ENCODE data around the gene COBLL1. TPM values are rescaled to one million over a fixed set of nuclear protein-coding genes. Genes with fewer than 3 reads are reported as not detected.

The COBLL1 gene
- total RNA-seq, 1 donor from 2014 or later = 1.0 TPM

DNA sequence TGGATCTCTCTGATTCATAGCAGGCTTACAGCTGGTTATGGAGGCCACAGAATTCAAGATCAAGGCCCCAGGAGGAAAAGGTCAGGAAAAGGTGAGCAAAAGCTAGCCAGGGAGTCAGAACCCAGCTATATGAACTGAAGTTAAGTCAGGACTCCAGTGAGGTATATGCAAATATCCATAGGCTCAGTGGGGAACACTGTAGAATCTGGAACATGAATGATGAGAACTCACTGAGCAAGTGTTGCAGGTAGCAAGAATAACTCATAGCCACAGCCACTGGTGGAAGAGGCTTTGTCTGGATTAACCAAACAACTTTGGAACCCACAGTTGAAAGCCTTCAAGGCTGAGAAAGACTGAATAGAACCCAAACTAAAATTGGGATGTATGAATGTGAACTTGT lies 24.7 kb downstream of the COBLL1 start:
- Histone ChIP-seq H2AFZ (replicated peaks) (no peak overlapping the region), H3K4me2 (no peak overlapping the region), H3K36me3 (no peaks in the 10 kb centered on the region), H3F3A (ENCODE audit: low read depth) (peaks cover 7% of the 10 kb centered on the region), H3K27me3 (no peaks in the 10 kb centered on the region), H3K9ac (no peak overlapping the region), H4K20me1 (ENCODE audit: low read depth) (no peaks in the 10 kb centered on the region), H3K27ac (no peak overlapping the region), H3K4me1 (no peaks in the 10 kb centered on the region), H3K9me3 (ENCODE audit: low read depth) (no peaks in the 10 kb centered on the region), H3K4me3 (no peak overlapping the region), H3K79me2 (ENCODE audit: low read depth) (no peaks in the 10 kb centered on the region)
- H3K4me1 Mint-ChIP-seq = no peaks in the 10 kb centered on the region
- no peak overlapping the region for H3K27ac Mint-ChIP-seq
- H3K36me3 Mint-ChIP-seq = no peaks in the 10 kb centered on the region
- no peaks in the 10 kb centered on the region for H3K27me3 Mint-ChIP-seq (ENCODE audit: insufficient read depth, low read depth)
- no peak overlapping the region for H3K4me3 Mint-ChIP-seq
- TF ChIP-seq, protein P1, sequence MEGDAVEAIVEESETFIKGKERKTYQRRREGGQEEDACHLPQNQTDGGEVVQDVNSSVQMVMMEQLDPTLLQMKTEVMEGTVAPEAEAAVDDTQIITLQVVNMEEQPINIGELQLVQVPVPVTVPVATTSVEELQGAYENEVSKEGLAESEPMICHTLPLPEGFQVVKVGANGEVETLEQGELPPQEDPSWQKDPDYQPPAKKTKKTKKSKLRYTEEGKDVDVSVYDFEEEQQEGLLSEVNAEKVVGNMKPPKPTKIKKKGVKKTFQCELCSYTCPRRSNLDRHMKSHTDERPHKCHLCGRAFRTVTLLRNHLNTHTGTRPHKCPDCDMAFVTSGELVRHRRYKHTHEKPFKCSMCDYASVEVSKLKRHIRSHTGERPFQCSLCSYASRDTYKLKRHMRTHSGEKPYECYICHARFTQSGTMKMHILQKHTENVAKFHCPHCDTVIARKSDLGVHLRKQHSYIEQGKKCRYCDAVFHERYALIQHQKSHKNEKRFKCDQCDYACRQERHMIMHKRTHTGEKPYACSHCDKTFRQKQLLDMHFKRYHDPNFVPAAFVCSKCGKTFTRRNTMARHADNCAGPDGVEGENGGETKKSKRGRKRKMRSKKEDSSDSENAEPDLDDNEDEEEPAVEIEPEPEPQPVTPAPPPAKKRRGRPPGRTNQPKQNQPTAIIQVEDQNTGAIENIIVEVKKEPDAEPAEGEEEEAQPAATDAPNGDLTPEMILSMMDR (IDR thresholded peaks at IDR 0.05) = no peak
- TF ChIP-seq EZH2phosphoT487 (IDR thresholded peaks at IDR 0.05) (no peak), EZH2 (IDR thresholded peaks at IDR 0.05) (no peak)
- no peaks in the 10 kb centered on the region for H3K9me3 Mint-ChIP-seq
- no peak for DNase-seq (ENCODE audit: low spot score)

DNA sequence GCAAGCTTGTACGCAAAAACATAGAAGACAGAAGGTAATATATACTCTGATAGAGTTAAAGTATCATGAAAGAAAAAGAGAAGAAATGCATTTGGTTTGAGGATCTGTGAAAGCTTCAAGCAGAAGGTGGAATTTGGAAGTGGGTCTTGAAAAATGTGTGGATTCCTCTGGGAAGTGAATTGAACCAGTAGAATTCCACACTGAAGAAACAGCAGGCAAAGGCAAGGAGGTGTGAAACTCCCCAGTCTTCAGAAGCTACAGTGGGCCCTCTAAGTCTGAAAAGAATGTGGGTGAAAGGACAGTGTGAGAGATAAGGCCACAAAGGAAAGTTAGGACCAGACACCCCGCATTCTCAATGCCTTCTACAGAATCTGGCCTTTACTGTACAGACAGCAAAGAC lies 25.6 kb downstream of the COBLL1 start:
- no peaks in the 10 kb centered on the region for H3K27me3 ChIP-seq
- TF ChIP-seq EZH2phosphoT487 (IDR thresholded peaks at IDR 0.05) = no peak
- no peak for TF ChIP-seq EZH2 (IDR thresholded peaks at IDR 0.05)
- TF ChIP-seq, protein P1 (IDR thresholded peaks at IDR 0.05) = no peak
- H4K20me1 ChIP-seq (ENCODE audit: low read depth) = no peaks in the 10 kb centered on the region
- no peaks in the 10 kb centered on the region for H3K9me3 ChIP-seq (ENCODE audit: low read depth)
- Mint-ChIP-seq H3K27ac (no peak overlapping the region), H3K9me3 (no peaks in the 10 kb centered on the region), H3K4me3 (no peak overlapping the region), H3K27me3 (ENCODE audit: insufficient read depth, low read depth) (no peaks in the 10 kb centered on the region), H3K36me3 (no peaks in the 10 kb centered on the region), H3K4me1 (no peaks in the 10 kb centered on the region)
- no peak overlapping the region for H3K9ac ChIP-seq
- H3K36me3 ChIP-seq = no peaks in the 10 kb centered on the region
- H2AFZ ChIP-seq (replicated peaks) = no peak overlapping the region
- H3K27ac ChIP-seq = no peak overlapping the region
- DNase-seq (ENCODE audit: low spot score) = no peak
- H3K4me2 ChIP-seq = no peak overlapping the region
- H3F3A ChIP-seq (ENCODE audit: low read depth) = peaks cover 7% of the 10 kb centered on the region
- no peaks in the 10 kb centered on the region for H3K79me2 ChIP-seq (ENCODE audit: low read depth)
- no peak overlapping the region for H3K4me3 ChIP-seq
- no peaks in the 10 kb centered on the region for H3K4me1 ChIP-seq

DNA sequence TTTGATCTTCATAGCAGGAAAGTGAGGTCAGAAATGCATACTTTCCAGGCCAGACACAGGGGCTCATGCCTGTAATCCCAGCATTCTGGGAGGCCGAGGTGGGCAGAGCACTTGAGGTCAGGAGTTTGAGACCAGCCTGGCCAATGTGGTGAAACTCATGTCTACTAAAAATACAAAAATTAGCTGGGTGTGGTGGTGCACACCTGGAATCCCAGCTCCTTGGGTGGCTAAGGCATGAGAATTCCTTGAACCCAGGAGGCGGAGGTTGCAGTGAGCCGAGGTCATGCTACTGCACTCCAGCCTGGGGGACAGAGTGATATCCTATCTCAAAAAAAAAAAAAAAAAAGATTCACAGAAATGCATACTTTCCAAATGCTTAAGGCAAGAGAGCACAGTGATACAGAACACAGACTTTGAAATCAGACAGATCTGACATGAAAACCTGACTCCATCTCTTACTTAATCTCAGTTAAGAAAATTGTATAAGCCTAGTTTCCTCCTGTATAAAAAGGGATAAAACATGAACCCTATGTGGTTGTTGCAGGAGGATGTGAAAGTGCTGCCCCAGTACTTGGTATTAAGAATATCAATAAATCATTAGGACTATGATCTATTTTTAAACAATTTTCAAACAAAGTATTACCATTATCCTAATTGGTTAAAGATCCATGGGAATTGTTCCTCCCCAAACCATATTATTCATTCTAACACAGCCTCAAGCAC lies 26.4 kb downstream of the COBLL1 start:
- TF ChIP-seq EZH2phosphoT487 (IDR thresholded peaks at IDR 0.05) (no peak), EZH2 (IDR thresholded peaks at IDR 0.05) (no peak)
- TF ChIP-seq, protein P1 (IDR thresholded peaks at IDR 0.05) = no peak
- Mint-ChIP-seq H3K4me1 (no peaks in the 10 kb centered on the region), H3K4me3 (no peak overlapping the region), H3K36me3 (no peaks in the 10 kb centered on the region), H3K27me3 (ENCODE audit: insufficient read depth, low read depth) (no peaks in the 10 kb centered on the region), H3K9me3 (no peaks in the 10 kb centered on the region), H3K27ac (no peak overlapping the region)
- Histone ChIP-seq H3K4me2 (no peak overlapping the region), H3K9me3 (ENCODE audit: low read depth) (no peaks in the 10 kb centered on the region), H3K4me1 (no peaks in the 10 kb centered on the region), H3K4me3 (no peak overlapping the region), H3F3A (ENCODE audit: low read depth) (peaks cover 7% of the 10 kb centered on the region), H3K27me3 (no peaks in the 10 kb centered on the region), H4K20me1 (ENCODE audit: low read depth) (no peaks in the 10 kb centered on the region), H3K79me2 (ENCODE audit: low read depth) (no peaks in the 10 kb centered on the region), H3K9ac (no peak overlapping the region), H3K27ac (no peak overlapping the region), H2AFZ (replicated peaks) (no peak overlapping the region), H3K36me3 (no peaks in the 10 kb centered on the region)
- DNase-seq (ENCODE audit: low spot score) = no peak

All from neural progenitor cell (in vitro differentiated cells).